GM19328 (cell line): ENCODE measurements around the gene S100A5.
"Not testable (repeated sequence)": the region's sequence is repeated elsewhere in the genome, so short reads cannot be mapped to it uniquely, and the experiment has no call there.

Source experiments
- ATAC-seq: cut with Tn5 transposase; IDR thresholded peaks from one replicate; pipeline ENCODE4 v1.9.1; 2021; ENCODE audit warnings: mild to moderate bottlenecking, moderate library complexity; ENCODE audit not compliant: unreplicated experiment

The S100A5 gene

GRCh38 chr1:153567621-153568366 is 27.1 kb upstream of the S100A5 start:
- ATAC-seq, result no peak

DNA sequence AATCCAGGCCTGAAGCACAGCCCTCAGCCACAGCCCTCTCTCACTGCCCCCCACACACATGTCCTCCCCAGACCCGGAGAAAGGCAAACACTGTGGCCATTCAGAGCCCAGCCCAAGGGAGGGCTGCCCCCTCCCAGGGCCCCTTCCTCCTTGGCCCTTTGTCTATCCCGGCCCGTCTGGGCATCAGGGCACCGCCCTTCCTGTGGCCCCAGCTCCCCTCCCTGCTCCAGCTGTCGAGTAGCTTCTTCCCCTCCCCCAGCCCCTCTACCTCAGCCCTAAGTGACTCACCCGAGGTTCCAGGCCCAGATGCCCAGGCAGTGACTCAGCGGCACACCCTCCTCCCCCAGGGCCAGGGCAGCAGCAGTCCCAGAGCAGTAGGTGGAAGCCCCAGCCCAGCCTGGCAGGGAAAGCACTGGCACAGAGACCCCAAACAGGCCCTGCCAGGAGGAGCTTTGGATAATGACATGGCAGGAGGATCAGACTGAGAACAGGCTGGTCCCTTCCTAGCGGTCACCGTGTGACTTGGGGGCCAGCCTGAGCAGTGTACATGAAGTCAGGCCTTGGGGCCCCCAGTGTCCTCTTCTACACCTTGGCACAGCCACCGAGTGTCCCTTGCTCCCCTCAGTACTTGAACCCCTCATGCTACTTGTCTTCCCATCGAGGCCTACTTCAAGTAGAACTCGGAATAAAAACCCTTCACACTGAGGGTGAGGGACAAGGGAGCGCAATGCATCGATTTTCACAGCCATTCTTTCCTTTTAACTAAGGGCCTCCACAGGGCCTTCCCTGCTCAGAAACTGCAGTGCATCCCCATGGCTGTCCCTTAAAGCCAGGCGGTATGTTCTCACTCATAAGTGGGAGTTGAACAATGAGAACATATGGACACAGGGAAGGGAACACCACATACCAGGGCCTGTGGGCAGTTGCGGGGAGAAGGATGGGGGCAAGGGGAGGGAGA is 26.0 kb upstream of the S100A5 start:
- ATAC-seq, result no peak

- ATAC-seq, result no peak
Measured at GRCh38 chr1:153565529-153566374, 25.0 kb upstream of the S100A5 start, which contains the start of gene S100A2. Gene S100A2 (minus strand): TSS chr1:153565844. CDS start chr1:153563877, 1,967 bp downstream.

DNA sequence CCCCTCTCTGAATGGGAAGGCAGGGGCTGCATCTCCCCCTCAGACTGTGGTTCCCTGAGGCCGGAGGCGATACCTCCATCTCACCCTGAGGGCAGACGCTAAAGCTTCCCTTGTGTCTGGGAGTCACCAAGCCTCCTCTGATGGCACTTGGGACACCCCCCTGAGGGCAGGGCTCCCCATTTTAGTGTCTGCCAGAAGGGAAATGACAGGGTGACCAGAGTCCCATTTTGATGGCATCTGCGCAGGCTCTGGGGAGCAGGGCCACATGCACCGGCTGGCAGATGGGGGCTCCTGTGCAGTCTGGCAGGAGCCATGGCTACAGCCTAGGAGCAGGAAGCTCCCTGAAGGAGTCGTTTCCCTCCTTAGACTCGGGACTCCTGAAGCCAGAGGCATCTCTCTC is 23.3 kb upstream of the S100A5 start:
- no peak for ATAC-seq

- no peak for ATAC-seq
Measured at GRCh38 chr1:153563483-153563901, 22.8 kb upstream of the S100A5 start.

GRCh38 chr1:153562021-153562420 is 21.3 kb upstream of the S100A5 start:
- not testable (repeated sequence) for ATAC-seq

DNA sequence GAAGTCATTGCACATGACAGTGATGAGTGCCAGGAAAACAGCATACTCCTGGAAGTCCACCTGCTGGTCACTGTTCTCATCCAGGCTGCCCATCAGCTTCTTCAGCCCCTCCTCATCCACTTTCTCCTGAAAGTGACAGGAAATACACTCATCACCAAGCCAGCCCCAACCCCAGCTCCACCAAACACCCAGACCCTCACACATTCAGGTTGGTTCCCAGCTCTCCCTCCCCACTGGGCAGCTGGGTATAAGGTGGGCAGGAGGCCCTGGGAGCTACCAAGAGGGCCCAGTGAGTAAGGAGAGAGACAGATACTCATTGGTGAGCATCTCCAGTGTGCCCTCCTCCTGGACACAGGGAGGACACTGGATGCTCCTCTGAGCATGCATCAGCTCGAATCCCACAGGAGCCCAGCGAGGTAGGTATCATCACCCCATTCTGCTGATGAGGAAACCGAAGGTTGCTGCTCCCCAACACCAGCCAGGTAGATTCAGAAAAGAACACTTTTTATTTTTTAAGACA is 20.8 kb upstream of the S100A5 start:
- no peak for ATAC-seq

- ATAC-seq, result no peak
Measured at GRCh38 chr1:153560771-153561465, 20.2 kb upstream of the S100A5 start.

- ATAC-seq, result no peak
Measured at GRCh38 chr1:153560241-153560640, 19.5 kb upstream of the S100A5 start.

DNA sequence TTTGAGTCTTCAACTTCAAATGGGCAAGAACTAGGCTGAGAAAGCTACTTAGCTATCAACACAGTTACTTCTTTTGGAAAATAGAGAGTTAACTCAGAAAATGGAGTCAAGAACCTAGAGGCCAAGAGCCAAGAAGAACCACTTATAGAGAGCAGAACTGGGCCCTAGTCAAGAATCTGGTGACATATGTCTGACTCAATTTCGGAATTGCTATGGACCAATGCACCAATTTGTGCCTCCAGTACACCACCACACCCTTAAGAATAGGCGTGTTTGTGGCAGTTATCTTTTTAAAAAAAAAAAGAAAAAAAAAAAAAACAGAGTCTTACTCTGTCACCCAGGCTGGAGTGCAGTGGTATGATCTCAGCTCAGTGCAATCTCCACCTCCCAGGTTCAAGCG is 17.1 kb upstream of the S100A5 start:
- no peak for ATAC-seq

DNA sequence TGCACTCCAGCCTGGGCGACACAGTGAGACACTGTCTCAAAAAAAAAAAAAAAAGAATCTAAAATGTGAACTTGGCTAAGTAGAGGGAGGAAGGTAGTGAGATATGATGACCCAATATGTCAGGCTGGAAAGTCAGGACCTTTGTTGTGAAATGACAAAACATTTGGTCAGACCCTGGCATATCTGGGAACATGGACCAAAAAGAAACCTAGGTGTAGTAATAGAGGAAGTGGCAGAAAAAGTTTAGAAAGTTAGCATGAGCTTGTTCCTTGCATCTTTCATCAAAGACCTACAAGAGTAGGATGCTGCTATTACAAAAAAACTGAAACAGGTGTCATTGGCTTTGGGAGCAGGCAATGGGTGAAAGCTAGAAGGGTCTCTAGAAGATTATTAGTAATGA is 15.6 kb upstream of the S100A5 start:
- no peak for ATAC-seq

- no peak for ATAC-seq
Measured at GRCh38 chr1:153553830-153554541, 13.3 kb upstream of the S100A5 start.

DNA sequence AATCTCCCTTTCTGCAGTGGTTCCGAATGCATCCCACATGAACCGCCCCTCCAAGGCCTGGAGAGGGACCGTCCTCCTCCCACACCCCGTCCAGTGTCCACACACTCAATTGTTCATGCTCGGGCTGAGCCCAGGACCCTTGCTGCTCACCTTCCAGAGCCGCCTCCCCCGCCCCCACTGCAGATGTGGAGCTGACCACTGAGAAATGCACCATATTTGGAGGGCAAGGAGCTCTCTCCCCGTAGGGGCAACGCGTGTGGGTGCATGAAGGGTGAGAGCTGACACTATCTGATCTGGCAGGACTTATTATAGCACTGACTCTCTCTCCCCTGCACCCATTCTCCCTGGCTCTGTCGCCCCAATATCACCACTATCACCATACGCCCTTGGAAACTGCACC is 12.4 kb upstream of the S100A5 start:
- ATAC-seq, result no peak

GRCh38 chr1:153552335-153552734 is 11.6 kb upstream of the S100A5 start:
- ATAC-seq, result no peak

- no peak for ATAC-seq
Measured at GRCh38 chr1:153550827-153551500, 10.2 kb upstream of the S100A5 start.

GRCh38 chr1:153550398-153550758 is 9.6 kb upstream of the S100A5 start:
- no peak for ATAC-seq

DNA sequence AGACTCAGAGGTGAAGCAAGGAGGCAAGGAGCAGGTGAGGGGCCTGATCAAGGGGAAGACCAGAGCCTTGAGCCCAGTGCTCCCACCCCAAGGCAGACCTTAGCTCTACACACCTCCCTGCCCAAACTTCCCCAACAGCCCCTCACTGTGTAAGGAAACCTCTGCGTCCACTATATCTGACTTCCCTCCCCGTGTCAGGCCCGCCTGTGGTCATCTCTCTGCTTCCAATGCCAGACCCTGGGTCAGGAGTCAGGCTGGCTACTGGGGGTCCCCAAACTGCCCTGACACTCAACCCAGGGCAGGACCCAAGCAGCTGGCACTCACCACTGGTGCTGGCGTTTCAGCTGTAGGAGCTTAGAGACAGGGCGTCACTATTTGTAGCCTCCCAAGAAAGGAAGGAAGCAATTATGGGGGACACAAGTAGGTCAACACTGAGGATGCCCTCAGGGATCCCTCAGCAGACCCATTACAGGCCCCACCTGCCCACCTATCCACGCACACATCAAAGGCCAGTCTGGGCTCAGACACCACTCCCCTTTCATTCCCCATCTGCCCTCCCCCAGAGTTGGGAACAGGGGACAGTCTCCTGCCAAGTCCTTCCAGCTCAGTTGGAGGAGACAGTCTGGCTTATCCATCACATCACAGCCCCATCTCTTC is 9.1 kb upstream of the S100A5 start:
- no peak for ATAC-seq
